Ishikawa (cell line): ENCODE results near the gene NEU4.

Source experiments
- CEBPB ChIP-seq: IDR thresholded peaks from 2 replicates; pipeline ENCODE4 v1.6.1; 2012
- CREB1 ChIP-seq: IDR thresholded peaks from 2 replicates; pipeline ENCODE4 v1.6.1; 2012; ENCODE audit warnings: low read depth
- EGR1 ChIP-seq: IDR thresholded peaks from 2 replicates; pipeline ENCODE4 v1.6.1; 2012
- EP300 ChIP-seq: IDR thresholded peaks from 2 replicates; pipeline ENCODE4 v1.6.1; 2012; ENCODE audit warnings: borderline replicate concordance
- FOXM1 ChIP-seq: IDR thresholded peaks from 2 replicates; pipeline ENCODE4 v1.6.1; 2012; ENCODE audit warnings: low read depth, borderline replicate concordance
- NFIC ChIP-seq: IDR thresholded peaks from 2 replicates; pipeline ENCODE4 v1.6.1; 2012
- RAD21 ChIP-seq: IDR thresholded peaks from 2 replicates; pipeline ENCODE4 v1.6.1; 2012; ENCODE audit warnings: low read depth
- TAF1 ChIP-seq: IDR thresholded peaks from 2 replicates; pipeline ENCODE4 v1.6.1; 2012; ENCODE audit warnings: low read depth, mild to moderate bottlenecking
- TCF12 ChIP-seq: IDR thresholded peaks from 2 replicates; pipeline ENCODE4 v1.6.1; 2012; ENCODE audit warnings: low read depth
- TEAD4 ChIP-seq: IDR thresholded peaks from 2 replicates; pipeline ENCODE4 v1.6.1; 2012
- YY1 ChIP-seq: IDR thresholded peaks from 2 replicates; pipeline ENCODE4 v1.6.1; 2012; ENCODE audit warnings: low read depth
- ZBTB7A ChIP-seq: IDR thresholded peaks from 2 replicates; pipeline ENCODE4 v1.6.1; 2012; ENCODE audit warnings: low read depth
- TF ChIP-seq, protein P1 (sequence below): IDR thresholded peaks from 2 replicates; pipeline ENCODE4 v1.6.1; 2012
- TF ChIP-seq, protein P2 (sequence below): IDR thresholded peaks from 2 replicates; pipeline ENCODE4 v1.6.1; 2012
- TF ChIP-seq, protein P3 (sequence below): IDR thresholded peaks from 2 replicates; pipeline ENCODE4 v1.6.1; 2012; ENCODE audit warnings: low read depth, mild to moderate bottlenecking

The NEU4 gene

DNA sequence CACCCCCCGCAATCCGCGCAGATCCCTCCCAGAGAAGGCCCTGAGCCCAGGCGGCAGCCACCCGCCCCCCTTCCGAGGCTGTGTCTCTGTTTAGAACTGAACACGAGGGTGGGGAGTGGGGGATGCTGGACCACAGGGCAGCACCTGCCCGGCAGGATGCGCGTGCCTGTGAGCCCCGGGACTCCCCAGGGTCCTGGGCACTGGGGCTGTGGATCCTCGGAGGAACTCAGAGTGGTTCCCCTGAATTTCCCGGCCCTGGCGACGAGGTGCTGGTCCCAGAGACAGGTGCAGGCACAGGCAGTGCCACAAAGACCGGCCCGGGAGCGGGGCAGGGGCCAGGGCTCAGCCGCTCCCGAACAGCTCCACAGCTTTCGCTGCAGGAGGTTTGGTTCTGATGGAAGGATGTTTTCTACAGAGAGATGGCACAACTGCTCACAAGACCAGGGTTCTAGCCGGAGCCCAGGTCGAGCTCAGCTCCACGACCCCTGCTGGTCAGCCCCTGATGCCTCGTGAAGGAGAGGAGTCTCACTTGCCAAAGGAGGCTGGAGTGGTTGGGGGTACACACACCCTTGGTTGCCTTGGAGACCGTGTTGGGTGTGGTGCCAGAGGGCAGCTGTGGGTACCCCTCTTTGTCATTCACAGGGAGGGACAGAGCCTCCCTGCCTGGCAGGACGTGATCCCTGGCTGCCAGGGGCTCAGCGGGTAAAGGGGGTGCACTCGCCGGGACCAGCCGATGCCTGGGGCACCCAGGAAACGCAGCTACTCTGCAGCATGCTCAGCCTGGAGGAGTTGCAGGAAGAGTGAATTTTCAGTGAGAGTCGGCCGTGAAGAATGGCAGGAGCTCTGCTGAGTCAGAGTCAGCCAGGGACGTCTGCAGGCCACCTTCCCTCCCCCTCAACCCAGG is 4.4 kb upstream of the NEU4 start:
- TF ChIP-seq TAF1 (no peak), EGR1 (no peak), TEAD4 (no peak), EP300 (no peak), FOXM1 (no peak), ZBTB7A (no peak), CEBPB (no peak), CREB1 (no peak), RAD21 (no peak), NFIC (no peak), YY1 (no peak)
- TF ChIP-seq, protein P1, sequence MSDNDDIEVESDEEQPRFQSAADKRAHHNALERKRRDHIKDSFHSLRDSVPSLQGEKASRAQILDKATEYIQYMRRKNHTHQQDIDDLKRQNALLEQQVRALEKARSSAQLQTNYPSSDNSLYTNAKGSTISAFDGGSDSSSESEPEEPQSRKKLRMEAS: no peak

DNA sequence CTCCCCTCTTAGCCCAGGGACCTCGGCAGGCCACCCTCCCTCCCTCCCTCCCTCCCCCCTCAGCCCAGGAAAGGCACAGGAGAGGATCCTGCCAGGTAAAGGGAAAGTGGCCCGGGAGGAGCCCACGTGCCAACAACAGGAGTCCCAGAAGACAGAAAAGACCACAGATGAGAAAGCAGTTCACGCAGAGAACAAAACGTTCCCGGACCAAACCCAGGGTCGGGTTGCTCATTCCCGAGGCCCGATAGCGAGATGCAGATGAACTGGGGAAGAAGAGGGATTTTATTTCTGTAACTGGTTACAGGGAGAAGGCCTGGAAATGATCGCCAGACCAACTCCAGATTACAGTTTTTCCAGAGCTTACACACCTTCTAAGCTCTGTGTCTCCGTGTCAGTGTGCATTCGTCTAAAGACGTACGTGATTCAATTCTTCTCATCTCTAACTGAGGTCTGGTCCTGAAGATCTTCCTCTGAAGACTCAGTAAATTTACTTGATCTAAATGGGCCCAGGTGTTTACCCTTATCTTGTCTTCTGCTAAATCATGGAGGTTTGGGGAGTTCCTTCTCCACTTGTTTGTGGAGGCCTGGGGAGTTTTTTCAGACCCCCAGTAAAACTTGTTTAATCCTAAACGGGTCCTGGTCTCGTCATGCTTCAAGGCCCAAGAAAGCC is 807 bp upstream of the NEU4 start:
- no peak for TF ChIP-seq TAF1

DNA sequence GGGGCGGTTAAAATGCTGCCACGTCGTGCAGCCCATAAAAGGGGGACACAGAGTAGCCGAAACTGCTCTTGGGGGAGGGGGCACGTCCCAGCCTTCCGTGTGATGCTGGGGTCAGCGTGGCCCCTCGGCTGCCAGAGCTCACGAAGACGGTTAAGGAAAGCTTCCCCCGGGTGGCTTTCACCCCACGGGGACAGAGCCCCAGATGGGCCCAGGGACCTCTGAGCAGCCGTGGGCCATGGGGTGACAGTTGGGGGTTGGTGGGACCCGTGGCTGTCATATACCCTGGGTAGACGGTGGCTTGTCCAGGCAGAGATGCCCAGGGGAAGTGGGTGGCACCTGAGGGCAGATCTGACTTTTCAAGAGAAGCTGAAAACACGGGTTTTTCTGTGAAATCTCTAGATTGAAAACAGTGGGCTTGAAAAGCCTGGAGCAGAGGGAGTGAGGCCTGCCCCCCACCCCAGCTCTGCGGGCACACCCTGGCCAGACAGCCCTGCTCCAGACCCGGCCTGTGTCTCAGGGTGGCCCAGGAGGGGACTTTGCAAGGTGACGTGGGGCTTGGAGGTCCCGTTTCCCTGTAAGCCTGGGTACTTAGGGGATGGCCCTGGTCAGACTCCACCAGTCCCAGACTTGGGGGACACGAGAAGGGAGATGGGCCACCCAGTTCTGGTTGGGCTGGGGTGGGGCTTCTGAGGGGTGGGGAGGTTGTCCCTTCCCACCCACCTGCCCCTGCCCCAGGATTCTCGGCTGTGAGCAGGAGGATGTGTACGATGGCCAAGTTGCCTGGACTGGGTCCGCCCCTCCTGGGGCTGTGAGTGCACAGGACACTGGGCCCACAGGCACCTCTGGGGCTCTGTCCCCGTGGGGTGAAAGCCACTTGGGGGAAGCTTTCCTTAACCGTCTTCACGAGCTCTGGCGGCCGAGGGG is 652 bp downstream of the NEU4 start:
- TF ChIP-seq, protein P2, sequence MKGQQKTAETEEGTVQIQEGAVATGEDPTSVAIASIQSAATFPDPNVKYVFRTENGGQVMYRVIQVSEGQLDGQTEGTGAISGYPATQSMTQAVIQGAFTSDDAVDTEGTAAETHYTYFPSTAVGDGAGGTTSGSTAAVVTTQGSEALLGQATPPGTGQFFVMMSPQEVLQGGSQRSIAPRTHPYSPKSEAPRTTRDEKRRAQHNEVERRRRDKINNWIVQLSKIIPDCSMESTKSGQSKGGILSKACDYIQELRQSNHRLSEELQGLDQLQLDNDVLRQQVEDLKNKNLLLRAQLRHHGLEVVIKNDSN: no peak
- TF ChIP-seq FOXM1 (no peak), ZBTB7A (no peak), CEBPB (no peak), TCF12 (no peak), EP300 (no peak), NFIC (no peak), EGR1 (no peak), RAD21 (no peak)
- TF ChIP-seq, protein P3, sequence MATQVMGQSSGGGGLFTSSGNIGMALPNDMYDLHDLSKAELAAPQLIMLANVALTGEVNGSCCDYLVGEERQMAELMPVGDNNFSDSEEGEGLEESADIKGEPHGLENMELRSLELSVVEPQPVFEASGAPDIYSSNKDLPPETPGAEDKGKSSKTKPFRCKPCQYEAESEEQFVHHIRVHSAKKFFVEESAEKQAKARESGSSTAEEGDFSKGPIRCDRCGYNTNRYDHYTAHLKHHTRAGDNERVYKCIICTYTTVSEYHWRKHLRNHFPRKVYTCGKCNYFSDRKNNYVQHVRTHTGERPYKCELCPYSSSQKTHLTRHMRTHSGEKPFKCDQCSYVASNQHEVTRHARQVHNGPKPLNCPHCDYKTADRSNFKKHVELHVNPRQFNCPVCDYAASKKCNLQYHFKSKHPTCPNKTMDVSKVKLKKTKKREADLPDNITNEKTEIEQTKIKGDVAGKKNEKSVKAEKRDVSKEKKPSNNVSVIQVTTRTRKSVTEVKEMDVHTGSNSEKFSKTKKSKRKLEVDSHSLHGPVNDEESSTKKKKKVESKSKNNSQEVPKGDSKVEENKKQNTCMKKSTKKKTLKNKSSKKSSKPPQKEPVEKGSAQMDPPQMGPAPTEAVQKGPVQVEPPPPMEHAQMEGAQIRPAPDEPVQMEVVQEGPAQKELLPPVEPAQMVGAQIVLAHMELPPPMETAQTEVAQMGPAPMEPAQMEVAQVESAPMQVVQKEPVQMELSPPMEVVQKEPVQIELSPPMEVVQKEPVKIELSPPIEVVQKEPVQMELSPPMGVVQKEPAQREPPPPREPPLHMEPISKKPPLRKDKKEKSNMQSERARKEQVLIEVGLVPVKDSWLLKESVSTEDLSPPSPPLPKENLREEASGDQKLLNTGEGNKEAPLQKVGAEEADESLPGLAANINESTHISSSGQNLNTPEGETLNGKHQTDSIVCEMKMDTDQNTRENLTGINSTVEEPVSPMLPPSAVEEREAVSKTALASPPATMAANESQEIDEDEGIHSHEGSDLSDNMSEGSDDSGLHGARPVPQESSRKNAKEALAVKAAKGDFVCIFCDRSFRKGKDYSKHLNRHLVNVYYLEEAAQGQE: no peak
- TF ChIP-seq, protein P1: no peak

DNA sequence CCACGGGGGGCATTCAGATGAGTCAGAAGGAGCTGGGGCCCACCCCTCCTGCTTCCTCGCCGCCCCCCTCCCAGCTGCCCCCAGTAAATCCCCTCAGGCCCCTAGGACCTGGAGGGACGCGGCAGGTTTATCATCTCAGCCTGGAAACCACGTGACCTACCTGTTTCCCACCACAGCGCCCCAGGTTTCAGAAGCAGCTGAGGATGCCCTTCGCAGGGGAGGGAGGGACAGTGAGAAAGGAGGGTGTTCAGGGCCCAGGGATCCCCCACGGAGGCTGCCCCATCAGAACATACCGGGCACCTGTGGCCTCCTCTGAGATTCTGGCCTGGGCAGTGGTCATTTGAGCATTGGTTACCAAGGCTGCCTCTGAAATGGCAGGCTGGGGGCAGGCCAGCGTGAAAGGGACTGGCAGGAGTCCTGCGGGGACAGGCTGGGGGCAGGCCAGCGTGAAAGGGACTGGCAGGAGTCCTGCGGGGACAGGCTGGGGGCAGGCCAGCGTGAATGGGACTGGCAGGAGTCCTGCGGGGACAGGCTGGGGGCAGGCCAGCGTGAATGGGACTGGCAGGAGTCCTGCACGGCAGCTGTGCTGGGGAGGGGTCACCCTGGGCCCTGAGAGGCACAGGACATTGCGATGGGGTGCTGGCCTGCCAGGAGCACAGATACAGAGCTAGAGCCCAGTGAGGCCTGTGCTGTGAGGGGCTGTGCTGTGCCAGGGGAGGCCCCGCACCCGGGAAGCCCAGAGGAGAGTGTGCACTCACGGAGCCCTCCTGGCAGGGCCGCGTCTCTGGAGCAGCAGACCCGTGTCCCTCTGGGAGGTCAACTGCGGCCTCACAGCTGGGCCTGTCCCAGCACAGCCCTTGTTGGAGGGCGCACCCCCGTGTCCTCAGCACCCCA is 1.6 kb downstream of the NEU4 start:
- TF ChIP-seq, protein P3: no peak
- TF ChIP-seq TEAD4 (no peak), TCF12 (no peak), CEBPB (no peak), NFIC (no peak), CREB1 (no peak), FOXM1 (no peak), ZBTB7A (no peak), YY1 (no peak)

DNA sequence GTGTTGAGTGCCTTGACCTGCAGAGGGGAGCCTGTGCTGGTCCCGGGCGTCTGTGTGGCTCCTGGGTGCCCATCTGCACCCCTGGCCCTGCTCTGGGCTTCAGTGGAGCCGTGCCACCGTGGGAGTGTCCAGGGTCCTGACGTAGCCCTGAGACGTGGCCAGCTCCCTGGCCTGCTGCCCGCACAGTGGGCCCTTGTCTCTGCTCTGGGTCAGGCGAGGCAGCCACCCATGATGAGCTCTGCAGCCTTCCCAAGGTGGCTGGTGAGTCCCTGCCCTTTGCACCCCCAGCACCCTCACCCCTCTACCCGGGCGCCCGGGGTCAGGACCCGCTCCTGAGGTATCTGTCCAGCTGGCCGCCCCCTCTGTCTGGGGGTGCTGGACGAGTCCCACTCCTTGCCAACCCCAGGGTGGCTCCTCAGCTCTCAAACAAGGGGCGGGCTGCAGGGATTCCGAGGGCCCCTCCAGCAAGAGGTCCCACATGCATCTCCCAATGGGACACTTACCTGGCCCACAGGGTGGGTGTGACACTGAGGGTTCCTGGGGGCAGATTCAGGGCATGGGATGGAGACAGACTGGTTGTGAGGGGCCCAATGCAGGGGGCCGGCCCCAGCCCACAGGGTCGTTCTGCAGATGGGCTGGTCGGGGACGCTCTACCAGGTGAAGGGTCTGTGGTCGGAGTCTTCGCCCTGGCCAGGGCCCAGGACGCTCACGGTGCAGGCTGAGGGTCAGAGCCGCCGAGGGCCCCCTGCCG is 2.4 kb downstream of the NEU4 start:
- no peak for TF ChIP-seq TEAD4
